ENCODE data around the gene C17orf100.
"Not testable (repeated sequence)": the region's sequence is repeated elsewhere in the genome, so short reads cannot be mapped to it uniquely, and the experiment has no call there.

The C17orf100 gene

DNA sequence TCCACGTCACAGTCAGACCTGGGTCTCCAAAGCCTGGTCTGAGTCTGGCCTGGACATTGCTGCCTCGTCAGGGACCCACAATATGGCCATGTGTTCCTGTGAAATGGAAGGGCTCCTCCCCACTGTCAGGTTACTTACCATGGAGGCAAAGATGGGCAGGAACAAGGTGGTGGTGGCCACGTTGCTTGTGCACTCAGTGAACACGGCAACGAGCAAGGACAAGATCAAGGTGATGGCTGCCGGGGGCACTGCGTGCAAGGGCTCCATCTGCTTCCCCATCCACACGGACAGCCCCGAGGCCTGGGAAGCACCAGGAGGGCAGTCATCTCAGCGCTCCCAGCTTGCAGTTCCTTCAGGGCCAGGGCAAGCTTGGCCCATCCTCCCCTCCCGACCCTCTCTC lies 39.1 kb downstream of the C17orf100 start:
- DNase-seq (ENCODE audit: low spot score in 2 of 2), result no peak
- Mint-ChIP-seq H3K27ac (ENCODE audit: low read depth) (no peak overlapping the region), H3K4me1 (no peaks in the 10 kb centered on the region), H3K9me3 (no peaks in the 10 kb centered on the region), H3K36me3 (ENCODE audit: insufficient read depth) (peaks cover 1% of the 10 kb centered on the region), H3K4me3 (no peak overlapping the region), H3K27me3 (peaks cover 80% of the 10 kb centered on the region)
- ATAC-seq (replicated peaks; ENCODE audit: extremely low read depth, poor library complexity, severe bottlenecking), result no peak

DNA sequence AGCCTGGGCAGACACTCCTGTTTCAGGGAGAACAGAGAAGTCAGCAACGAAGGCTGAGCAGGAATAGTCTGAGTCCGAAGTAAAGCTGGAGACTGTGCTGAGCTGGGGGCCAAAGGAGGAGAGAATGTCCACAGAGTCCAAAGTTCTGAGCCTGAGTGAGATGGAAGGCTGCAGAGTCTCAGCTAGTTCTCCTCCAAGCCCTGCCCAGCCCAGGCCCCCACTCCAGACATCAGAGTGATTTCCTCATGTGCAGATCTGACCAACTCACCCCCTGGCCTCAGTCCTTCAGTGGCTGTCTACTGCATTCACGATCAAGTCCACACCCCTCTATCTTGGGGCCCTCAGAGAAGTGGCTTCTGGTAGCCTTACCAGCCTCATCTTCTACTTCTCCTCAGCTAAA lies 40.0 kb downstream of the C17orf100 start:
- H3K4me1 Mint-ChIP-seq, result no peaks in the 10 kb centered on the region
- peaks cover 78% of the 10 kb centered on the region for H3K27me3 Mint-ChIP-seq
- H3K36me3 Mint-ChIP-seq (ENCODE audit: insufficient read depth), result peaks cover 1% of the 10 kb centered on the region
- no peaks in the 10 kb centered on the region for H3K9me3 Mint-ChIP-seq
- DNase-seq (ENCODE audit: low spot score in 2 of 2), result no peak
- no peak for ATAC-seq (replicated peaks; ENCODE audit: extremely low read depth, poor library complexity, severe bottlenecking)
- no peak overlapping the region for H3K27ac Mint-ChIP-seq (ENCODE audit: low read depth)
- no peak overlapping the region for H3K4me3 Mint-ChIP-seq

DNA sequence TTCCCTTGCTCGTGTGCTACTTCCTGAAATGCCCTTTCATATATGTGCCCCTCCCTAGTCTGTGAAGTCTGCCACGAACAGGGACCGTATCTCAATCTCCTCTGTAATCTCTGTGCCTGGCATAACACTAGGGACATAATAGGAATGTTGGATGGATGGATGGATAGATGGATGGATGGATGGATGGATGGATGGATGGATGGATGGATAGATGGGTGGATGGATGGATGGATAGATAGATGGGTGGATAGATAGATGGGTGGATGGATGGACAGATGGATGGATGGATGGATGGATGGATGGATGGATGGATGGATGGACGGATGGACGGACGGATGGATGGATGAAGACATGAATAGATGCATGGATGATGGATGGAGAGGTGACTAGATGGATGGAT lies 40.4 kb downstream of the C17orf100 start:
- H3K9me3 Mint-ChIP-seq; H3K4me3 Mint-ChIP-seq; H3K36me3 Mint-ChIP-seq (ENCODE audit: insufficient read depth); H3K27ac Mint-ChIP-seq (ENCODE audit: low read depth); DNase-seq (ENCODE audit: low spot score in 2 of 2); H3K4me1 Mint-ChIP-seq; ATAC-seq (replicated peaks; ENCODE audit: extremely low read depth, poor library complexity, severe bottlenecking): not testable (repeated sequence)
- peaks cover 74% of the 10 kb centered on the region for H3K27me3 Mint-ChIP-seq

DNA sequence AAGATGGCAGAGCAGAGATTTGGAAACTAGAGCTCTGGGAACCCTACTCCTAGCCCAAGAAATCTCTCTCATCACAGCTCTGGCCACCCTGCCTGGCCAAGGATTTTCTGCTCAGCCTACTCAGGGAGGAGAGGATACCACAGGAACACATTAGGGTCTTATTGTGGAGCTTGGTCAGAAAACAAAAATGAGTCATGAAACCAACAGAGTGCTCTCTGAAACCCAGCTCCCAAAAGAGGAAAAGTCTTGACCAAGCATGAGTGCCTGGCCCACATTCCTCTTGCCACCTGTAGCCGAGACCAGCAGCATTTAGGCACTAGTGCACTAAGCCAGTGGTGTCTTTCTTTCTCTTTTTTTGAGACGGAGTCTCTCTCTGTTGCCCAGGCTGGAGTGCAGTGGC lies 43.5 kb downstream of the C17orf100 start:
- H3K4me1 Mint-ChIP-seq, result no peaks in the 10 kb centered on the region
- no peak overlapping the region for H3K27ac Mint-ChIP-seq (ENCODE audit: low read depth)
- DNase-seq (ENCODE audit: low spot score in 2 of 2) (no peak), ATAC-seq (replicated peaks; ENCODE audit: extremely low read depth, poor library complexity, severe bottlenecking) (no peak)
- no peaks in the 10 kb centered on the region for H3K36me3 Mint-ChIP-seq (ENCODE audit: insufficient read depth)
- H3K4me3 Mint-ChIP-seq, result no peak overlapping the region
- no peaks in the 10 kb centered on the region for H3K9me3 Mint-ChIP-seq
- peaks cover 51% of the 10 kb centered on the region for H3K27me3 Mint-ChIP-seq

DNA sequence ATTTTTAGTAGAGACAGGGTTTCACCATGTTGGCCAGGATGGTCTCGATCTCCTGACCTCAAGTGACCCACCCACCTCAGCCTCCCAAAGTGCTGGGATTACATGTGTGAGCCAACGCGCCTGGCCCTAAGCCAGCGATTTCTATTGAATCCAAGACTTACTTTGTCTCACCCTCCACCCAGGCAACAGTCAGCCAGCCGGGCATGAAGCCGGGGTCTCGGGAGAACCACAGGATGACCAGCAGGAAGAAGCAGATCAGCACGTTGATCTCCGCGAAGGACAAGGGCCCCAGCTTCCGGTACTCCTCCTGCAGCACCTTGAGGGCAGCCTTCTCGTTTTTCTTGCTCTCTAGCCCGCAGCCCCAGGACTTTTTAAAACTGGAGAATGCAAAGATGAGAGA lies 44.0 kb downstream of the C17orf100 start:
- no peaks in the 10 kb centered on the region for H3K36me3 Mint-ChIP-seq (ENCODE audit: insufficient read depth)
- H3K27me3 Mint-ChIP-seq, result peaks cover 46% of the 10 kb centered on the region
- DNase-seq (ENCODE audit: low spot score in 2 of 2) (no peak), ATAC-seq (replicated peaks; ENCODE audit: extremely low read depth, poor library complexity, severe bottlenecking) (no peak)
- H3K9me3 Mint-ChIP-seq, result no peaks in the 10 kb centered on the region
- no peaks in the 10 kb centered on the region for H3K4me1 Mint-ChIP-seq
- H3K4me3 Mint-ChIP-seq, result no peak overlapping the region
- no peak overlapping the region for H3K27ac Mint-ChIP-seq (ENCODE audit: low read depth)

DNA sequence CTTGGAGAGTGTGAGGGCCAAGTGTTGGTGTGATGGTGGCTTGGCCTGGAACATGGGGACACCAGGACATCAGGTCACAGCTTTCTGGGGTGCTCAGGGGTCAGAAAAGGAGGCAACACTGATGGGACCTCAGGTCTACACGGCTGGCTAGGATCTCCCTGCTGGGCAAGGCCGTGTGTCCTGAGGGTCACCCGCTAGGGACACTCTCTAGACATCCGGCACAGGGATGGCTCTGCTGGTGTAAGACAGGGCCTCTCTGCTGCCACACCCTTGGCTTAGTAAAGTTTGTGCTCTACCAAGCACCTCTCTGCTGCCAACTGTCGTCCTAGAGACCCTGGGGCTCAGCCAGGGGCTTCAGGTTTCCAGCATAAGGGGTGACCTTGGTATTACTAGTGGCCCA lies 45.3 kb downstream of the C17orf100 start:
- no peaks in the 10 kb centered on the region for H3K4me1 Mint-ChIP-seq
- no peak overlapping the region for H3K27ac Mint-ChIP-seq (ENCODE audit: low read depth)
- H3K27me3 Mint-ChIP-seq, result peaks cover 34% of the 10 kb centered on the region
- no peak overlapping the region for H3K4me3 Mint-ChIP-seq
- ATAC-seq (replicated peaks; ENCODE audit: extremely low read depth, poor library complexity, severe bottlenecking), result no peak
- no peaks in the 10 kb centered on the region for H3K9me3 Mint-ChIP-seq
- no peaks in the 10 kb centered on the region for H3K36me3 Mint-ChIP-seq (ENCODE audit: insufficient read depth)
- no peak for DNase-seq (ENCODE audit: low spot score in 2 of 2)

DNA sequence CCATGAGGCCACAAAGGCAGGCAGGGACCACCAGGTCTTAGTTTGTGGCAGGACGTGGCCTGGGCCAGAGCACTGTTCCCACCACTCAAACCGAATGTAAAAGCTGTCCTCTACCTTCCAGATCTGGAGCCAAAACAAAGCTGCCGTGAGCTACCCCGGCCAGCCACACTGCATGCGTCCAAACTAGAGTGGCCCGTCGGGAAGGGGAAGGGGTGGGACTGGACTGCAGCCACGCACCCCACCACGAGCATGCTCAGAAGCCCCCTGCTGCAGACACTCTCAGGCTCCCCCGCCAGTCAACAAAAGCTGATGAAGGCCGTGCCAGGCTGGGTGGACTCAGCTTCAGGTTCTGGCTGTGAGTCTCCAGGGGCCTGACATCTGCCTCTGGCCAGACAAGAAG lies 46.4 kb downstream of the C17orf100 start:
- peaks cover 2% of the 10 kb centered on the region for H3K36me3 Mint-ChIP-seq (ENCODE audit: insufficient read depth)
- H3K4me1 Mint-ChIP-seq, result no peaks in the 10 kb centered on the region
- H3K27me3 Mint-ChIP-seq, result peaks cover 32% of the 10 kb centered on the region
- H3K9me3 Mint-ChIP-seq, result no peaks in the 10 kb centered on the region
- no peak for DNase-seq (ENCODE audit: low spot score in 2 of 2)
- H3K27ac Mint-ChIP-seq (ENCODE audit: low read depth), result no peak overlapping the region
- H3K4me3 Mint-ChIP-seq, result no peak overlapping the region
- no peak for ATAC-seq (replicated peaks; ENCODE audit: extremely low read depth, poor library complexity, severe bottlenecking)

DNA sequence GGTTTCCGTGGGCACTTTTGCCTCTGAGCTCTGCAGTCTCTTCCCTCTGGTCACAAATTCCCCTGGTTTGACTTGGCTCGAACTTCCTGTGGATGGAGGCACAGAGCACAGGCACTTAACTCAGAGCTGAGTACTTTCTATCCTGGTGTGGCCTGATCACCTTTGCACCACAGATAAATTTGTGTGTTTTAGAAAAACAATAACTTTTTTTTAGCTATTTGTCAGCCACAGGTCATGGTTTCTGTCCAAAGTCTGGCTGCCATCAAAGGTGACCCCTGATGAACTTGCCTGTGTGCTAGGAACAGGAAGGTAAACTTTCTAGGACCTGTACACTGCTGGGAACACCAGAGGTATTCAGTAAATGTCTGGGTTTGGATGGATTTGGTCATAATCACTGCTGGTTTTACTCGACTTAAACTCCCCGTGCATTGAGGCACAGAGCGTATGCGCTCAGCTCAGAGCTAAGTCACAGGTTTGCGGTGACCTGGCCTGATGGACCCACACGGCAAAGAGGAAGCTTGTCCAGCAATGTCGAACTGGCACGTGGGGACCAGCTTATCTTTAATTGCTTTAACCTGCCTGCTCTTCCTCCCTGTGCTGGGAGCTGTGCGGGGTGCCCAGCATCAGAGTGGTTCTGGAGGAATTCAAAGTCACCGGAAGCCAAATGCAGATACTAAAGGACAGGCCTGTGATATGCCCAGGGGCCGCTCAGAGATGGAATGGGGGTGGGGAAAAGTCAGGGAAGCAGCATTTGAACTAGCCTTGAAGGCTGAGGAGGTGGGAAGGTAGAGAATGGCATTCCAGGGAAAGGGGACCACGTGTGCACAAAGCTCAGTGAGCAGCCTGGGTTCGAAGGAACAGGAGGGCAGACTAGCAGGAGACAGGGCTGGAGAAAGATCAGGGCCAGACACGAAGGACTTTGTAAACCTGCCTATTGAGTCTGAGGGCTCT lies 48.7 kb downstream of the C17orf100 start:
- H3K4me1 Mint-ChIP-seq, result no peaks in the 10 kb centered on the region
- H3K27me3 Mint-ChIP-seq, result peaks cover 34% of the 10 kb centered on the region
- no peaks in the 10 kb centered on the region for H3K9me3 Mint-ChIP-seq
- no peak overlapping the region for H3K27ac Mint-ChIP-seq (ENCODE audit: low read depth)
- no peak for ATAC-seq (replicated peaks; ENCODE audit: extremely low read depth, poor library complexity, severe bottlenecking)
- no peak overlapping the region for H3K4me3 Mint-ChIP-seq
- peaks cover 2% of the 10 kb centered on the region for H3K36me3 Mint-ChIP-seq (ENCODE audit: insufficient read depth)
- DNase-seq (ENCODE audit: low spot score in 2 of 2), result no peak

DNA sequence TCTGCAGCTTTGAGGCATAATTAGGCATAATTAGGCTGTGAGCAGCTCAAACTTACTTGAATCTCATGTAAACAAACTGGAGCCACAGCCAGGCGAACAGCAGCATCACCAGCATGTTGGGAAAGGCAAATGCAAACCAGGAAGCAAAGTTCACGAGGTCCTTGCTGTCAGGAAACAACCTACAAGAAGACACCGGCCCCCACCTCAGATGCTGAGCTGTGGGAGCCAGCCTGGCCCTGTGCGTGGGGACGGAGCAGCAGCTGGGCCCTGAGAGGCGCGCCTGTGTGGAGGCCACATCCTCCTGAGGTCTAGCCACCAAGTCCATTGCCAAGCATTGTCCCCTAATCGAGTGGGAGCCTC lies 49.4 kb downstream of the C17orf100 start:
- no peak for ATAC-seq (replicated peaks; ENCODE audit: extremely low read depth, poor library complexity, severe bottlenecking)
- Mint-ChIP-seq H3K27ac (ENCODE audit: low read depth) (no peak overlapping the region), H3K36me3 (ENCODE audit: insufficient read depth) (peaks cover 2% of the 10 kb centered on the region)

DNA sequence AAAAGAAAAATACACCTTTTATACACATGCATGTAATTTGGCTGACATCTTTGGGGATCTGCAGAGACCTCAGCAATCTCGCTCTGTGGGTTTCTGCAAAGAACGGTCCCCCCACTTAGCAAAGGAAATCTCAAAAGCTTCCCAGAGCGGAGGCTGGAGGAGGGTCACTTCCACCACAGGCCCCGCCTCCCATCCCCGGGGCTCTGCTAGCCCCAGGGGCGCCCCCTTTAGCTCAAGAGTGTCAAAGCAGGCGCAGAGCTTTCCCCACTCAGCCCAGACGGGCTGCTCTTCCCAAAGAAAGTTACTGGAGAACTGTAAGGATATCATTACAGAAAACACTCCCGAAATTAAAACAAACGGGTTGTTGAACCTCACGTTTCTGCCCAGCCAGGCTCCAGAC lies 50.2 kb downstream of the C17orf100 start:
- DNase-seq (ENCODE audit: low spot score in 2 of 2), result no peak
- H3K4me3 Mint-ChIP-seq, result no peak overlapping the region
- no peak overlapping the region for H3K27ac Mint-ChIP-seq (ENCODE audit: low read depth)
- H3K9me3 Mint-ChIP-seq, result no peaks in the 10 kb centered on the region
- peaks cover 38% of the 10 kb centered on the region for H3K27me3 Mint-ChIP-seq
- no peaks in the 10 kb centered on the region for H3K4me1 Mint-ChIP-seq
- H3K36me3 Mint-ChIP-seq (ENCODE audit: insufficient read depth), result peaks cover 2% of the 10 kb centered on the region
- ATAC-seq (replicated peaks; ENCODE audit: extremely low read depth, poor library complexity, severe bottlenecking), result no peak

More for the DNA sequence above, 49.4 kb downstream of the C17orf100 start:
- Mint-ChIP-seq H3K27me3 (peaks cover 36% of the 10 kb centered on the region), H3K9me3 (no peaks in the 10 kb centered on the region), H3K4me1 (no peaks in the 10 kb centered on the region), H3K4me3 (no peak overlapping the region)
- DNase-seq (ENCODE audit: low spot score in 2 of 2), result no peak

DNA sequence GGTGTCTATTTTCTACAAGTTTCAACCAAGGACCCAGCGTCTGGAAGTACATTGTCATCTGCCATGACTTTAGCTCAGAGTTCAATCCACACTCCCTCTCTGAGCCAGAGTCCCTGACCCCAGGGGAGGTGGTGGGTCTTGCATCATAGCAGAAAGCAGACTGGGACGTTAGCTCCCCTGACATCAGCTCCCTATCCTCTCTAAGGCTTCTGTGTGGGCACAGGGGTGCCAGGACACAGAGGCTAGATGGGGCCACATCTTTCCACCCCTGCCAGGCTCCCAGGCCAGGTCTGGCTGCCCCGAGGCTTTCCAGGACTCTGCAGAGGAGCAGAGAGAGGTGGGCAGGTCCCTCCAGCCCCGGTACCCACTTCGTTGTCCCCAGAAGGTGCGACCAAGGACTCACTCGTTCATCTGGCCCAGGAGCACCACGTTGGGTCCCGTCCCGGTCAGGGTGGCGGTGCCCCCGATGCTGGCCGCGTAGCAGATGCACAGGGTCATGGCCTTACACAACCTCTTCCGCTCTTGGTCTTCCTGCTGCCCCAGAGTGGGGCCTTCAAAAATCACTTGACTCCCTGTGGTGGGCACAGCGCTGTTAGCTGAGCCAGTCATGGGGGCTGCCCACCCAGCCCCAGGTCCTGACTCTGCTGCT lies 51.1 kb downstream of the C17orf100 start:
- peaks cover 2% of the 10 kb centered on the region for H3K36me3 Mint-ChIP-seq (ENCODE audit: insufficient read depth)
- no peak overlapping the region for H3K27ac Mint-ChIP-seq (ENCODE audit: low read depth)
- H3K27me3 Mint-ChIP-seq, result peaks cover 44% of the 10 kb centered on the region
- no peaks in the 10 kb centered on the region for H3K4me1 Mint-ChIP-seq
- ATAC-seq (replicated peaks; ENCODE audit: extremely low read depth, poor library complexity, severe bottlenecking), result no peak
- no peak for DNase-seq (ENCODE audit: low spot score in 2 of 2)
- no peaks in the 10 kb centered on the region for H3K9me3 Mint-ChIP-seq
- no peak overlapping the region for H3K4me3 Mint-ChIP-seq
